GM19035 (cell line): ENCODE data around the gene NEUROD2.

Experiments used
- ATAC-seq: cut with Tn5 transposase; IDR thresholded peaks from one replicate; pipeline ENCODE4 v1.9.1; 2021; ENCODE audit not compliant: unreplicated experiment

Gene NEUROD2

DNA sequence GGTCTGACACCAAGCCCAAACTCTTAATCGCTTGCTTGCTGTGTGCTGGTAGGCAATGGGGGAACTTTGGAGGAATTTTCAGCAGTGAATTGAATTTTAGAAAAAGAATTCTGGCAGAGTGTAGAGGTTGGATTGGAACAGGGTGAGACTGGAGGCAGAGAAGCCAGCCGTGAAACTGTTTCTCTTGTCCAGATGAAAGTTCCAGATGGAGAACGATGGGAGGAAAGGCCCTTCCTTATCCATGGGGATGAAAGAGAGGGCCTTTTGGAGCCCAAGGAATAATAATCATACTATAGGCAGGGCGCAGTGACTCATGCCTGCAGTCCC, 26.0 kb downstream of the NEUROD2 start:
- no peak for ATAC-seq

DNA sequence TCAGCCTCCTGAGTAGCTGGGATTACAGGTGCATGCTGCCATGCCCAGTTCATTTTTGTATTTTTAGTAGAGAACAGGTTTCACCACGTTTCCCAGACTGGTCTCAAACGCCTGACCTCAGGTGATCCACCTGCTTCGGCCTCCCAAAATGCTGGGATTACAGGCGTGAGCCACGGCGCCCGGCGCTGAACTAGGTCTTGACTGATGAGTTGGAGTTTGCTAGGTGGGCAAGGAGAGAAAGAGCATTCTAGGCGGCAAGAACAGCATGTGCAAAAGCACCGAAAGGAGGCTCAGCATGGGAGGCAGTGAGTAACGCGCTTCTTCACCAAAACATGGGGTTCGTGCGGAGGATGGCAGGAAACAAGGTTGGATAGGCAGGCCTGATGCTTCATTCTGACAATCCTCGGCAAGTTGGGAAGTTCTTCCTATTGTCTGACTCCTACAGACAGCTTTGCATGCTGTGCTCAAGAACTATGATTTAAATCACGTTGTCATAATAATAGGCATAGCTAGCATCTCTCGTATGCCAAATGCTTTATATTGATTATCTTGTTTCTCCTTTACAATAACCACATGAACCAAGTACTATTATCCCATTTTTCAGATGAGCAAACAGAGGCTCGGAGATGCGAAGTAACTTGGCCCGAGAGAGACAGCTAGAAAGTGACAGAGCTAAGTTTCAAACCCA, 26.5 kb downstream of the NEUROD2 start:
- ATAC-seq, result no peak

DNA sequence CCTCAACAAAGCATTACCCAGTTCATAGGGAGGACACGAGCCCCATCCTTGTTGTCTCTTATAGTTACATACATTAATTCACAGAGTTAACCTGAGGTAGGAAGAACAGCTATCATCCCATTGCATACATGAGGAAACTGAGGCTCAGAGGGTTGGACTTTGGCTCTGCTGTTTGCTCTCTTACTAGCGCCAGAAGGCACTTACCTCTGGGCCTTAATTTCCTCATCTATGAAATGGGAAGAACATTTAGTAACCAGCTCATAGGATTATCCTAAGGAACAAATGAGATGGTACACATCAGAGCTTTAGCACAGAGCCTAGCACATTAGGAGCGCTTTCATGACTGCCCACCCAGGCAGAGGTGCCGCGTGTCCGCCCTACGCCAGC, 27.6 kb downstream of the NEUROD2 start:
- ATAC-seq, result no peak

DNA sequence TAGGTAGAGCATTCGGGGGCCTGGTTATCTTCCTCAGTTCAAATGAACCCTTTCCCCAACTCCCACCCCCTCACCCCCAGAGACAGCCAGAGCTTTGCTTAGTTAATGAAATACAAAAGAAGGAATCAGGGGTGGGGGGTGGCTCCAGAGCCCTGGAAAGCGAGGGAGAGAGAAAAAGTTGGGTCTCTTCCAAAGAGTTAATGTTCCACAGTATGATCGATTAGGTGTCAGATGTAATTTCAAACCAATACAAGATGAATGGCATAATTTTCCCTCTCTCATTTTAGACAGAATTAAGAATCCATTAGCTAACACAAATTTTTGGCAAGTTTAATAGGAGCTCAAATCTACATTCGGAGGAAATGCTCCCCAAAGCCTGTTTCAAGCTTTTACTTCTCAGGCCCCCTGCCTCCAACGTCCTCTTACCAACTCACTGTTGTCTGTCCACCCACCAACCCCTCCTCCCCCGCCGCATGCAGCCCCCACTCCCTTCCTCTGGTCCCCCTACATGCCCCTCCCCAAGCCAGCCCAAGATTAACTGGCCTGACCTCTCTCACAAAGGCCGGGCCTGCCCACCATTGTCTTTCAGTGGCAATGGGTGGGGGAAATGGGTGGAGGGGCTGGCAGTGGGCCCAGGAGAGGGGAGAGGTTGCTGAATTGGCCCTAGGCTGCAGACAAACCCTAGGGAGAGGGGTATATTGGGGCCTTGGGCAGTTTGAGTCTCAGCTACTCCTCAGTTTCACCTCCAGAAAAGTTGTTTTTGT, 28.2 kb downstream of the NEUROD2 start:
- ATAC-seq, result no peak

DNA sequence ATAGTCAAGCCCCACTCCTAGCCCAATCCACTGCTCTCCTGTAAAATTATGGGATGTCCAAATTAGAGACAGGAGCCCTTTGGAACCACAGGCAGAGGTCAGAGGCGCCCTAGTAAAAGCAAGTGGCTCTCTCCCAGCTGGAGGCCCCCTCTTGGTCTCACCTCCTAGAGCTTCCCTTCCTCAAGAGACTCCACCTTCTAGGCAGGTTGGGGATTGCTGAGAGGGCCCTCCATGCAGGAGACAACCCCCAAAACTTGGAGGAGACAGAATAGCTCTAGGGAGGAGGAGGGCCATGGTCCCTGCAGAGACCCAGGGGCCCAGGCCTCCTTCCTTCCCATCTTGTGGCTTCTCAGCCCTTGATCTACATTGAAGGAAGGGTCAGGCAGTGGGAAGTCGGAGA, 29.4 kb downstream of the NEUROD2 start:
- ATAC-seq, result no peak

DNA sequence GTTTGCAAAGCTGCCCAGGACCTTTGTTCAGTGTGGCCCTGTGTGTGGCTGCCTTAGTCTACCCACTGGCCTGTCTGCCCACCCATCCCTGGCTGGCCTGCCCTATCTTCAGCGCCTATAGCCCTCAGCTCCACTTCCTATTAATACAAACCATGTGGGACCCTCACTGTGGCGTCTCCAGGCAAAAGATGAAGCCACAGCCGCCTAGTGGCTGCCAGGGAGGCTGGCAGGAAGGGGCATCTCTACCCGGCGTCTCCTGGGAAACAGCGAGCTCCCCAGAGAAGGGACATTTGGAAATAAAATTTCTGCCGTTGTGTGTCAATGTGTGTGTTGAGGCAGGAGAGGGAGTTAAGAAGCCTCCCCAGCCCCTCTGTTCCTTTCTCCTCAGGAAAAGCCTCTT, 31.5 kb downstream of the NEUROD2 start:
- no peak for ATAC-seq

DNA sequence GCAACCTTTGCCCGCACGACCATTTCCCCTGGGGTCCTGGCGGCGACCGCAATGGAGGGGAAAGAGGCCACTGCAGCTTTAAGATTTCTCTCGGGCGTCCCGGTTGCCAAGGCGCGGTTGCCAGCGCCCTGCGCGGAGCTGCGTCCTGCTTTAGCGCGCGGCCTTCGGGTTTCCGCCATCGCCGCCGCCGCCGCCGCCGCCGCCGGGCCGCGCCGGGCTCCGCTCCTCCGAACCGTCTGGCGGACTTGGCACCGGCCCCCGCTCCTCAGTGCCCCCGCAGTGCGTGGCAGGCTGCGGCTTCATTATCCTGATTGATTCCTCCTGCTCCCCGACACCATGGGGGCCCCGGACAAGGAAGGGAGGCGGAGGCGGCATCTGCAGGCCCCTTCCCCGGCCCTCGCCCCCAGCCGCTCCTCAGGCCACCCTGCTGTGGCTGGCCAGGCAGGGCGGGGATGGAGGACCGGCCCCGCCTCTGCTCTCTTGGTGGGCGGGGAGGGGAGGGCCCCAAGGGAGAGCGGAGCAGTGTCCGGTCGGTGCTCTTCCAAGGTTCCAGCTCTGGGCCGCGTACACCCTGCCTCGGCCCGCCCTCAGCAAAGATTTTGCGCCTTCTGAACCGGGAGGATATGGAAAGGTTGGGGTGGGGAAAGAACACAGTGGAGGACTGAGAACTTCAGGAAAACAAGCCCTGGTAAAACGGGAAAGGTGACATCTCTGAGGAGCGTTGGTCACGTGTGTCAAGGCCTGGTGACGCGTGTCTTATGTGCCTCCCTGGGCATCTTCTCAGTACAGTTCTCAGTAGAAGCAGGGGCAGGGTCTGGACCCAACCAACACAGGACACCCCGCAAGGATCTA, 34.0 kb downstream of the NEUROD2 start:
- ATAC-seq, result no peak

DNA sequence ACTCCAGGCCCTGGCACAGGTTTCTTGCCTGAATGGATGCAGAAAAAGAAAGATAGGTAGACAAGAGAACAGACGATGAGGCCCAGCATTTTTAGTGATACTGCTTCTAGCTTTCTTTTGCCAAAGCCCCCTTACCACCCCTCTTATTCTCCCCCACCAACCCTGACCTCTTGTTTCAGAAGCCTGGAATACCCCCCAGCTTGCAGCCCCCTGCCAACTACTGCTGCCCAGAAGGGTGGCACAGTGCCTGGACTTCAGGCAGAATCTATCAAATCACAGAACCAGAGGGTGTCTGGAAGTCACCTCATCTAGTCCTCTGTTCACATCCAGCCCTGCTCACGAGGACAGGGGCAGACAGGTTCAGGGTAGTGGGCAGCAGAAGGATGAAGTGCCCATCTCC, 35.6 kb downstream of the NEUROD2 start:
- ATAC-seq, result no peak

DNA sequence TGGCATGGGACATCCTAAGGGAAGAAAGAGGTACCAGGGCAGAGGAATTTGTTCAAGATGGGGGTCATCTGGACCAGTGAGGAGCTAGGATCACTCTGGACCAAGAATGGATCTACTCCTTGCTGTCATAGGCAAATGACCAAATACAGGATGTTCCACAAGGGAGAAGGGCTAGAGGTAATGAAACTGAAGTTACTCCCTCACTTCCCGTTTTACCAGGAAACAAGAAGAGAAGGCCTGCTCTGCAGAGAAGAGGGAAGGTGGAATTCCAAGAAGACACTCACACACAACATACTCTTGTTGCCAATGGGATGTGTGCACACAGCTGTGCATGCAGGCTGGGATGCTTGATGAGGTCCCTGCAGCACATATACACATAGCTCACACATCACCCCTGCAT, 38.6 kb downstream of the NEUROD2 start:
- ATAC-seq, result no peak

DNA sequence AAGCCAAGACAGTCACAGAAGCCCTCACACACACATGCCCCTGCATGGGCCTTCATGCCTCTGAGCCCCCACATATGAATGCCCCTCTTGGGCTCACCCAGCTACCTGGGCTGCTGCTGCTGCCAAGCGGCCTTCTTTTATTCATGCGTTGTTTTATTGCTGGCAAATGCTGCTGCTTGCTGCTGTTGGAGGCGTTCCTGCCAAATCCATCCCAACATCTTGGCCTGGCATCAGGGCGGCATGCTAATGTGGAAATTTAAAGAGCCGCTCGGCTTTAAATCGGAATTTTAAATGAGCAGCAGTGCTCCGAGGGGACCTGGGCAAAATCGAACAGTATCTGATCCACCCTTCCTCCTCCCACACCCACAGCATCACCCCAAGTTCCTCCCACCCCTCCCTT, 39.0 kb downstream of the NEUROD2 start:
- ATAC-seq, result no peak

DNA sequence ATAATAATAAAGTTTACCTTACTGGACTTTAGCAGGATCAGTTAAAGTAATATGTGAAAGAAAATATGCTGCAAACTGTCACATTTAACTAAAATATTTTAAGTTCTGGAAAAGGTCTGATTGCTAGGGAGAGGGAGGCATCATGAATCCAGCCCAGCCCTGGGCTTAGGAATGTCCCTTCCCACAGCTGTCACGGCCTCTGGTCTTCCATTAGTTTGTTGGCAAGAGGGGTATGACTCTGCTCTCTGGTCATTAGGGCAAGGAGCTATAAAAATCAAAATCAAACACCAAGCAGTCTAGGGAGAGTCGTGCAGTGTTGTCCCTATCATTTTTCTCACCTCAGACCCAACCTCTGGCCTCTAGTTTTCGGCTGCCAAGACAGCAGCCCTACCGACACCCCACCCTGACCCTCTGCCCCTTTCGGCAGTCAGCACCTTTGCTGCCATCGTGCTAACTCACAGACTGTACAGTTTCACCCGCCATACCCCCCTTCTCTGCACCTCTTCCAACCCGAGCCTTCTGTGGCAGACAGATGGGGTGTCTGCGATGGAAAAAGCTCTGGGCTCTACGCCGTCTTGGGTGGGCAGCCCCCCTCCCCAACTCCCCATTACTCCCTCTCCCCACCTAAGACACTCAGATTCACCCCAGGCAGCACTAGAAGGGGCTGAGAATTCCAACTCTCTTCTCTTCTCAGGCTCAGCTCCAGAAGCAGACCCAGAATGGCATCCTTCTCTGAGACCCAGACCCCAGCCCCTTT, 41.4 kb downstream of the NEUROD2 start:
- ATAC-seq, result no peak

DNA sequence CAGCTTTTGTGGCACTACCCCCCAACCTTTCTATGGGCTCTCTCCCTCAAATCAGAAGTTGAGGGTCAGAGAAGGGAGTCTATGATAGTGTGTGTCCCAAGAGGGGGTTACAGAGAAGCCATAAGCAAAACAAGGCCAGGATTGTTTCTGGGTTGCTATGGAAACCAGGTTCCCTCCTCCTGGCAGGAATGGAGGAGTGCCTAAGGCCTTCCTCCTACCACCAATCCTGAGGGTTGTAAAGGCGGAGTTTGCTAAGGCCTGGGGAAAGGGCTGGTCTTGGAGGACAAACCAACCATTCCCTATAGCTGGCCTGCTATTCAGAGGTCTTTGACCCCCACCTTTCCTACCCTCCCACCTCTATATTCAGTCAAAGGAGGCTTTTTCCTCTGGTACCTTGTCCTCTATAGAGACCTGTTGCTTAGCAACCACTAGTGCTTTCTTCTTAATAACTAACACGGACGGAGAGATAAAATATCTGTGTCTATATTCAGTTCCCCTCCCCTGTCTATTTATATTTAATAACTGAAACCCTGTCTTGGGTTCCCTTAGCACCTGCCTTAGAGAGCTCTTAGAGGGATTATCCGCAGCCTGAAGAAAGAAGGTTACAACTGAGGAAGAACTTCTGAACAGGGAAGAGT, 43.4 kb downstream of the NEUROD2 start:
- ATAC-seq, result no peak

DNA sequence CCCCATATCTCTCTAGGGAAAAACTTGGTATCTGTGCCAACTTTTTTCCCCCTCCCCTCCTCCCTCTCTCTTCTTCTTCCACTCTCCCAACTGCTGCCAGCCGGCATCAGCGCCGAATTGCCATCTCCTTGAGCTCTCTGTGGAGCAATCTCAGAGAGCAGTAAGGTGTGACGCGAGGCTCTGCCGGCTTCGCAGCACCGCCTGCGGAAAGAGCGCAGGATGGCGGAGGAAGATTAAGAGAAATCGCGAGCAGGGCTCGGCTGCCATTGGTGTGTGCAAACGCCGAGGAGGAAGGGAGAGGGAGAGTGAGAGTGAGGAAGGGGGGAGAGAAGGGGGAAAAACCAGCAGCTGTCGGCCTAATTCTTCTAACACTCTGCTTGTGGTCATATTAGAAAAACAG, 44.2 kb downstream of the NEUROD2 start:
- no peak for ATAC-seq

DNA sequence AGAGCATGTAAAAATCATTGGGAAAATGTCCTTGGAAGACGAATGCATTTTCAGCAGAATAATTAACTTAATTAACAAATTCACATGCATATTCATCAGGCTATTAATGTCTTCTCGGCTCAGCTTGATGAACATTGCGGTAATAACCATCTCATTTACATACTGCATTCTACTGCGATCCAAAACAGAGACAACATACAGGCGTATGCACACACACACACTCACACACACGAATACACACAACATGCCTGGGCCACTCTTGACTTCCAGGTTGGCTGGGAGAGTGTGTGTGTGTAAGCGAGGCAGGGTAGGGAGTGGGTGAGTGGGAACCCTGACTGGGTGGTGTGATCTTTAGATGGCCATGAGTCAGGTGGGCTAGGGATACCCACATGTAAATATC, 44.7 kb downstream of the NEUROD2 start:
- ATAC-seq, result no peak

DNA sequence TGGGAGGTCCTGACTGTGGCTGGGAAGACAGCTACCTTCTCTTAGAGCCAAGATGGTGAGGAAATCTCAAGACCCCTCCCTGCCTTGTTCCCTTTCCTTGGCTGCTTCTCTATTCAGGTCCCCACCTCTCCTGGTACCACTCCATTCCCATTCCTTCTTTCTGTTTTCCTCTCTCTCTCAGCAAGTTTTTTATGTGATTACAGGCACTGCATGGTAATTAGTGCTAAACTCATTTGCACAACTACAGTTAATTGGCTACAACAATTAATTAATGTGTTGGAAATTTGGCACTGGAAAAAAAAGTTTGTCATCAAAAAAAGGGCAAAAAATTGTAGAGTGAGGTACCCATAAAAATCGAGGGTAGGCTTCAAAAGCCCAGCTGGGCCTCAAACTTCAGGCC, 45.3 kb downstream of the NEUROD2 start:
- ATAC-seq, result no peak

DNA sequence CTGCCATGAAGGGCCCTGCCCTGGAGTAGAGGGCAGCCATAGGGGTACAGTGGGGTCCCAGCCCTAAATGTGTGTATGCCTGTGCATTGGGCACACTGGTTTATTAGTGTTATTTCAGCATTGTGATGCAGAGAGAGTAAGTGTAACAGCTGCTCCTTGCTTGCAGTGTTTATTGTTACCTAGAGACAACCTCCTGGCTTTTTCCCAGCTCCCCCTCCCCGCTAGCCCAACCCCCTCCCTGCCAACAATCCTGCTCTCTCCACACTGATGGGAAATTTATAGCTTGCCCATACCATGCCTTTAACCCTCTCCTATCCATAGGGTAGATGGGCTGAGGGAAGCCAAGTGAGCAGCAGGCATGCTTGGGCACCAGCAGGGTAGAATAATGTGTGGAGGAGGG, 51.3 kb downstream of the NEUROD2 start:
- no peak for ATAC-seq

DNA sequence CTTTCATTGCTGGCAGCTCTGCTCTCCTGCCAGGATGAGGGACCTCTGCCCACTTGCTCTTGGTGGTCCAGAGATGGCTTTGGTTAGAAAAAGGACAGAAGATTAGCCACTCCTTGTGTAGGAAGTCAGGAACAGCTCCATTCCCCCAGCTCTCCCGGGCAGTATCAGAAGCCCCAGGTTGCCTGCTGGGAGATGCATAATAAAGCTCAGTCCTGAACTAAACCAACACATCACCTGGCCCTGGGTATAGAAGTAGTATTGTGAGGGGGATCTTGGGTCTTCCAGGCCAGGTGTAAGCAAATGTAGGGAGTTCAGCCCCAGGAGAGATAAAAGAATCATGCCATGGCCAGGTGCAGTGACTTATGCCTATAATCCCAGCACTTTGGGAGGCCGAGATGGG, 52.4 kb downstream of the NEUROD2 start:
- ATAC-seq, result no peak
